HepG2 (cell line): ENCODE measurements around the gene TCERG1. TPM values are rescaled to one million over a fixed set of nuclear protein-coding genes. Genes with fewer than 3 reads are reported as not detected.

ENCODE experiments used
- ADNP ChIP-seq: sonication (generic); formaldehyde crosslinking; IDR thresholded peaks from 2 replicates; pipeline ENCODE4 v1.4.0; 2020; ENCODE audit warnings: missing genetic modification reagents
- CBX5 ChIP-seq: sonication (generic); formaldehyde crosslinking; IDR thresholded peaks from 2 replicates; pipeline ENCODE4 v1.4.0; 2020; ENCODE audit warnings: missing genetic modification reagents, borderline replicate concordance
- FOXP4 ChIP-seq: sonication (generic); formaldehyde crosslinking; IDR thresholded peaks from 2 replicates; pipeline ENCODE4 v1.4.0; 2020; ENCODE audit warnings: missing genetic modification reagents
- HES4 ChIP-seq: sonication (generic); formaldehyde crosslinking; IDR thresholded peaks from 2 replicates; pipeline ENCODE4 v1.9.0; 2021; ENCODE audit warnings: mild to moderate bottlenecking, missing genetic modification reagents, borderline replicate concordance
- IRF9 ChIP-seq: sonication (generic); formaldehyde crosslinking; IDR thresholded peaks from 2 replicates; pipeline ENCODE4 v1.8.0; 2022; ENCODE audit warnings: missing genetic modification reagents, mild to moderate bottlenecking, borderline replicate concordance
- MIER3 ChIP-seq: IDR thresholded peaks from 2 replicates; pipeline ENCODE4 v1.6.1; 2016; ENCODE audit warnings: missing compliant biosample characterization, borderline replicate concordance
- NR2F6 ChIP-seq, 2 experiments: IDR thresholded peaks; 2 replicates each; pipeline ENCODE4 v1.6.1; 2016; ENCODE audit warnings: antibody characterized with exemption in 1 of 2, mild to moderate bottlenecking in 1 of 2
- RNF2 ChIP-seq: fragments of 450-650 bp; conservative IDR thresholded peaks from 2 replicates; pipeline ENCODE4 v1.6.1; 2016; ENCODE audit warnings: low read depth
- SMYD3 ChIP-seq: sonication (generic); formaldehyde crosslinking; IDR thresholded peaks from 2 replicates; pipeline ENCODE4 v1.8.1; 2023; ENCODE audit warnings: mild to moderate bottlenecking, missing genetic modification reagents
- TAF15 ChIP-seq: fragments of 200-400 bp; formaldehyde crosslinking; IDR thresholded peaks from one replicate; pipeline ENCODE4 v1.6.1; 2018; ENCODE audit warnings: mild to moderate bottlenecking, low read depth, low read length; ENCODE audit not compliant: poor library complexity, severe bottlenecking
- THAP11 ChIP-seq: IDR thresholded peaks from 2 replicates; pipeline ENCODE4 v1.6.1; 2016; ENCODE audit warnings: missing biosample characterization, missing genetic modification reagents
- THYN1 ChIP-seq: sonication (generic); formaldehyde crosslinking; IDR thresholded peaks from 2 replicates; pipeline ENCODE4 v1.8.1; 2023; ENCODE audit warnings: low read depth, mild to moderate bottlenecking, moderate library complexity, missing genetic modification reagents, borderline replicate concordance
- ZFP1 ChIP-seq: IDR thresholded peaks from 2 replicates; pipeline ENCODE4 v1.6.1; 2016
- ZNF121 ChIP-seq: sonication (generic); formaldehyde crosslinking; IDR thresholded peaks from 2 replicates; pipeline ENCODE4 v1.5.0; 2020; ENCODE audit warnings: mild to moderate bottlenecking, missing genetic modification reagents
- ZNF407 ChIP-seq: sonication (generic); formaldehyde crosslinking; IDR thresholded peaks from one replicate; pipeline ENCODE4 v1.5.1; 2020; ENCODE audit warnings: mild to moderate bottlenecking, missing genetic modification reagents; ENCODE audit errors: not compliant biosample characterization
- ZNF768 ChIP-seq: sonication (generic); formaldehyde crosslinking; IDR thresholded peaks from 2 replicates; pipeline ENCODE4 v1.4.0; 2020; ENCODE audit warnings: missing genetic modification reagents
- ZNF777 ChIP-seq: sonication (generic); formaldehyde crosslinking; IDR thresholded peaks from 2 replicates; pipeline ENCODE4 v1.4.0; 2020; ENCODE audit warnings: missing genetic modification reagents
- polyA plus RNA-seq, 8 experiments: library from polyadenylated mRNA; depleted of rRNA in 3 of 8; stranded (reverse) in 7 of 8; unstranded in 1 of 8; fragments of >200 nt; fragmentation: Illumina TruSeq in 4 of 8; extraction: Trizol in 4 of 8; gene quantifications; 2 replicates each; pipeline versions ENCODE4 v1.2.1 to v1.2.3, GENCODE V29; 2011 to 2016; ENCODE audit warnings: low read depth in 4 of 8, missing spikeins in 1 of 8, mixed read lengths in 1 of 8; ENCODE audit not compliant: insufficient read depth in 1 of 8
- total RNA-seq, 5 experiments: library from RNA; depleted of rRNA; stranded (reverse); fragments of >200 nt; fragmentation: Illumina TruSeq; extraction: Trizol; gene quantifications; 2 replicates each; pipeline ENCODE4 v1.2.3, GENCODE V29; 2016; ENCODE audit warnings: low read depth in 1 of 5

The TCERG1 gene
- total and polyA plus RNA-seq, 2 of the 13 experiments (the other 11 are each of a cell fraction or from before 2014, with no cell fraction given) = 71.7 to 86.6 TPM

GRCh38 chr5:146446861-146447733 lies at the start of gene TCERG1 (continued):
- TF ChIP-seq ZNF407 (CRISPR knock-in tag) = peak; percentile 51
- 0 out of 2 replicates have a peak, but pooled peaks have one; percentile 10 for TF ChIP-seq ZNF121 (CRISPR knock-in tag)
- TF ChIP-seq CBX5 (CRISPR knock-in tag) = peak; percentile 68; the same call in 1 of the 2 replicates
- no peak for TF ChIP-seq TAF15
- 0 out of 2 replicates have a peak, but pooled peaks have one; percentile 49 for TF ChIP-seq THYN1 (CRISPR knock-in tag)
- TF ChIP-seq NR2F6 (IDR thresholded peaks at IDR 0.05) = no peak
- TF ChIP-seq NR2F6 (CRISPR knock-in tag; IDR thresholded peaks at IDR 0.05) = 0 out of 2 replicates have a peak, but pooled peaks have one; percentile 19
- peak; percentile 89 for TF ChIP-seq THAP11
- TF ChIP-seq ZNF768 (CRISPR knock-in tag) = peak; percentile 30; the same call in 1 of the 2 replicates
- 0 out of 2 replicates have a peak, but pooled peaks have one; percentile 25 for TF ChIP-seq FOXP4 (CRISPR knock-in tag)
- peak; percentile 91 for TF ChIP-seq RNF2
- no peak for TF ChIP-seq ZFP1 (CRISPR knock-in tag)
- TF ChIP-seq HES4 (CRISPR knock-in tag) = no peak; the same call in 1 of the 2 replicates
- peak; percentile 87 for TF ChIP-seq SMYD3 (CRISPR knock-in tag)
- TF ChIP-seq ZNF777 (CRISPR knock-in tag) = 0 out of 2 replicates have a peak, but pooled peaks have one; percentile 18
- TF ChIP-seq MIER3 (CRISPR knock-in tag) = peak; percentile 80; the same call in 1 of the 2 replicates
- no peak for TF ChIP-seq ADNP (CRISPR knock-in tag)
- TF ChIP-seq IRF9 (CRISPR knock-in tag) = peak; percentile 65; the same call in 1 of the 2 replicates
